HG03575 (cell line): ENCODE data around the gene PCNT.

ENCODE experiments used
- ATAC-seq: cut with Tn5 transposase; IDR thresholded peaks from one replicate; pipeline ENCODE4 v1.9.1; 2021; ENCODE audit not compliant: unreplicated experiment, insufficient number of reproducible peaks, low FRiP score; ENCODE audit errors: extremely low read depth

Gene PCNT

DNA sequence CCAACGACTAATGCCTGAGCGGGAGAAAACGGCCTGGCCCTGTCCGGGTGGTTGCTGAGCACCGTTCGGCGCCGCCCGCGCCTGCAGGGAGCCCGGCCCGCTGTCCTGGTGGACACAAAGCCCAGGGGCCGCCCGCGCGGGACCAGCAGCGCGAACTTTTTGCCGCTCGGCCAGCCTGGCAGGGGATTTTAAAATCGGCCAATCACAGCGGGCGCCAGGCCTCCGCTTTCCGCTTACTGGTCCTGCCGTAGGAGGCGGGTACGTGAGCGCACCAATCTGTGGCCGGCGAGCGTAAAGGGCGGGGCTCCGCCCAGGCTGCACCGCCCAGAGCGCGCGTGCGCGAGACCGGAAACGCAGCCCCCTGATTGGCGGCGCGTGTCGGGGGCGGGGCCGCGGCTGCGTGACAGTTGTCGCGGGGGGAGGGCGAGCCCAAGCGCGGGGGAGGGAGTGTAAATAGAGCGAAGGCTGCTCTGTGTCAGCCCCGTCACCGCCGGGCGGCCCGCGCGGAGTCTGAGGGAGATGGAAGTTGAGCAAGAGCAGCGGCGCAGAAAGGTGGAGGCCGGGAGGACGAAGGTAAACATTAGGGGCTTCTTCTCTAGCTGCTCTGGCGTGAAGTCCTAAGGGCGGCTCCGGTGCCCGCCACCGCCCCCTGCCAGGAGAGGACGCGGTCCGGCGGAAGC lies at the start of gene PCNT, which contains the start of gene C21orf58:
Gene PCNT (plus strand): TSS at position 447 of the 680 bp plus-strand sequence. CDS start 73 bp downstream, at position 520.
Gene C21orf58 (minus strand): TSS at position 161 of the 680 bp plus-strand sequence. CDS start 1,132 bp downstream, outside the sequence.
- ATAC-seq: peak; percentile 50

DNA sequence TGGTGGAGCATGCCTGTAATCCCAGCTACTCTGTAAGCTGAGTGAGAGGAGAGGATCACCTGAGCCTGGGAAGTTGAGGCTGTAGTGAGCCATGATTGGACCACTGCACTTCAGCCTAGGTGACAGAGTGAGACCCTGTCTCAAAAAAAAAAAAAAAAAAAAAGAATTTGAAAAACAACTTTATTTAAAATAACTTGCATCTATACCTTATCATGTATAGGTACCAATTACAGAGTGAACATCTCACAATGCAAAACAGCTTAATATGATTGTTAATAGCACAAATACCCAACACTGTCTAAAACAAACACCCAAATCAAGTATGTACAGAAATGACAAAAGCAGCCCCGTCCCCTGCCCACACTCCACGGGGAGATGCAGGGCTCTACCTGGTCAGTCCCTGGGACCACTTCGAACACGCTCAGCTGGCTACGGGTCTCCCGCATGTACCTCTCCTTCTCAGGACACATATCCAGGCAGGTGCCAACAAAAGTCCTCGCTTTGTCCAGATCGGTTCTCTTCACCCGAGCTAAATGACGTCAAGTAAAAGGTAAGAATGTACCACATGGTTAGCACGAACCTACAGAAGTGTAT lies 49.1 kb upstream of the PCNT start:
- no peak for ATAC-seq

GRCh38 chr21:46284077-46284644 lies 39.8 kb upstream of the PCNT start:
- ATAC-seq: no peak

DNA sequence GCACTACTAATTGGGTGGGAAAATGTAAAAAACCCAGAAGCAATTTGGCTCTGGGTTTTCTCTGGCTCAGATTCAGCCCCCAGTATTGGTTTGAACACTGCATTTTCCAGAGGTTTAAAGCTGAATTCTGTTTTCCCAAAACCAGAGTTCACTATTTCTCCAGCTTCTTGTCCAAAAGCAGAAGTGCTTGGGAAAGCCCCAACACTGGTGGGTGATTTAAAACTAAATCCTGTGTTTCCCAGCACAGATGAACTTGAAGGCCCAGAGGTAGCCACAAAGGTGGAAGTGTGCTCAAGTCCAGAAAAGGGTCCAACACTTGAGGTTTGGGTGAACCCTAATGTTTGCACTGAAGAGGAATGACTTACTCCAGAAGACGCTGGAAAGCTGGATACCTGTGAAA lies 39.2 kb upstream of the PCNT start:
- ATAC-seq: no peak

DNA sequence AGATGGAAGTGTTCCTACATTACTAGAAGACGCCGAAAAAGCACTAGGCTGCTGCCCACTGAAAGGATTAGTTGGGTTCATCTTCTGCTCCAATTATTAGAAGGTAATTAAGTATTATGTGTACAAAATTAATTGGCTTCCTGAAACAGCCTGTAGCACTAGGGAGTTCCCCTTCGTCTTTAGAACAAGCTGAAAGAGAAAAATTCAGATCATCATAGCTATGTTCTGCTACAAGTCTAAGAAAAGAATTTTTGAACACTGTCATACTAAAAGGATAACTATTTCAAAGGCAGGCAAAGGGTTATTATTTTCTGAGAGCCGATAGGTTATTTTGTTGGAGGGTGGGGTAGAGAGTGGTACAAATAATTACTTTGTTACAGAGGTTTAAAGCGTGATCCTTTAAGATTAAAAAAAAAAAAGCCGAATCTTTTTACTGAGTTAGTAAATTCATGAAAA lies 38.7 kb upstream of the PCNT start, which contains the start of gene MCM3AP:
Gene MCM3AP (minus strand): TSS at position 406 of the 456 bp plus-strand sequence. CDS start 325 bp downstream, at position 81.
- no peak for ATAC-seq

GRCh38 chr21:46285761-46286647 lies 38.0 kb upstream of the PCNT start, which contains the start of gene YBEY:
YBEY (plus strand) TSS chr21:46286342; CDS start chr21:46286914, 572 bp downstream.
- no peak for ATAC-seq

GRCh38 chr21:46286648-46287002 lies 37.3 kb upstream of the PCNT start:
- no peak for ATAC-seq

DNA sequence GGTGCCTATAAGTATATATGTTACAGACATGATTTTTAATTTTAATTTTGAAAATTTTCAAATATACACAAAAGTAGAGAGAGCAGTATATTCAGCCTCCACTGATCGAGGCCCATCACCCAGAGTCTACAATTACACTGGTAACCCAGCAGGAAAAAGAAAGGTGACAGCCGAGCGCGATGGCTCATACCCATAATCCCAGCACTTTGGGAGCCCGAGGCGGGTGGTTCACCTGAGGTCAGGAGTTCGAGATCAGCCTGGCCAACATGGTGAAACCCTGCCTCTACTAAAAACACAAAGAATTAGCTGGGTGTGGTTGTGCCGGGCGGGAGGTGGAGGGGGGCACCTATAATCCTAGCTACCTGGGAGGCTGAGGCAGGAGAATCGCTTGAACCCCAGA lies 36.4 kb upstream of the PCNT start:
- ATAC-seq: no peak

GRCh38 chr21:46289655-46290179 lies 34.2 kb upstream of the PCNT start:
- no peak for ATAC-seq

GRCh38 chr21:46291561-46291960 lies 32.4 kb upstream of the PCNT start:
- no peak for ATAC-seq

- ATAC-seq: no peak
Observed at GRCh38 chr21:46294647-46295176, 29.2 kb upstream of the PCNT start.

- ATAC-seq: no peak
Observed at GRCh38 chr21:46295177-46295770, 28.7 kb upstream of the PCNT start.

GRCh38 chr21:46295996-46296752 lies 27.8 kb upstream of the PCNT start:
- ATAC-seq: no peak

DNA sequence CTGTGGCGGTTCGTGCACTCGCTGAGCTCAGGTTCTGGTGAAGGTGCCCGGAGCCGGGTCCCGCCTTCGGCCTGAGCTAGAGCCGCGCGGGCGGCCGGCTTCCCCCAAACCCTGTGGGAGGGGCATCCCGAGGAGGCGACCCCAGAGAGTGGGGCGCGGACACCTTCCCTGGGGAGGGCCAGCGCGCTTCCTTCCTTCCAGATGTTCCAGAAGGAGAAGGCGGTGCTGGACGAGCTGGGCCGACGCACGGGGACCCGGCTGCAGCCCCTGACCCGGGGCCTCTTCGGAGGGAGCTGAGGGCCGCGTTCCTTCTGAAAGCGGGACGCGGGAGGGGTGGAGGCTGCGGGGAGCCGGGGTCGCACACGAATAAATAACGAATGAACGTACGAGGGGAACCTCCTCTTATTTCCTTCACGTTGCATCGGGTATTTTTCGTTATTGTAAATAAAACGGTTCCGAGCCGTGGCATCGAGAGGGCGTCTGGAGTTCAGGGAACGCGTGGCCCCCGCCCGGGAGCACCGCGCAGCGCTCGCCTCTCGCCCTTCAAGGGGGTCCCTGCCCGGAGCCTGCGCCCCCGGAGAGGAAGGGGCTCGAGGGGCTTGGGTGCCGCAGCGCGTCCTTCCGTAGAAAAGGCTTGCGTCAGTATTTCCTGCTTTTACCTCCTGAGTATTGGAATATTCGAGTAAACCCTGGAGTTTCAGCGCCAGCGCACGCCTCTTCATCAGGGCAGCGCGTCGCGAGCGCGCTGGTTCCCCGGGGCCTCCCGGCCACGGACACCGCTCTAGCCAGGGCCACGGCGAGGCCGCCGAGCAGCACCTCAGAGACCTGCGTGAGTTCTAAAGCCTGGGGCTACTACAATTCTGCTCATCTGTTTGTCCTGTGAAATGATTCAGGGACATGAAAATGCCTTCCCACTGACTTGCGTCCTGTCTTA lies 26.4 kb upstream of the PCNT start:
- no peak for ATAC-seq

GRCh38 chr21:46299167-46299566 lies 24.8 kb upstream of the PCNT start:
- ATAC-seq: no peak

GRCh38 chr21:46301759-46302158 lies 22.2 kb upstream of the PCNT start:
- no peak for ATAC-seq

DNA sequence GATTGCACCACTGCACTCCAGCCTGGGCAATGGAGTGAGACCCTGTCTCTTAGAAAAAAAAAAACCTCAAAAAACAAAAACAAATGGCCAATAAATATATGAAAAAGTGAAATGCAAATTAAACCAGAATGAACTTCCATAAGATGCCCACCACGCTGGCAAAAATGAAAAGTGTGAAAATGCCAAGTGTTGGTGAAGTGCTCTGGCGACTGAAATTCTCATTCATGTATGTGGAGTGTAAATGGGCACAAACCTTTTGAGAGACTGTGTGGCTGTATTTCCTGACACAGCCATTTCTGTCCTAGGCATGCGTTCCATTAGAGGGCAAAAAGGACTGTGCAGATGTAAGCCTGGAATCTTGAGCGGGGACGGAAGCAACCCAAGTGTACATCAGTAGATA lies 19.5 kb upstream of the PCNT start:
- ATAC-seq: no peak
